Fibroblast of lung (primary cell): ENCODE results near the gene PCBP4. TPM values are rescaled to one million over a fixed set of nuclear protein-coding genes. Genes with fewer than 3 reads are reported as not detected.

Experiments used
- DNase-seq, 2 donors: peaks; one replicate each; pipeline versions ENCODE4 v3.0.0 to v3.0.0-alpha.2; 2010; ENCODE audit warnings: low read depth in 2 of 2
- H2AFZ ChIP-seq: 2 replicates; pipeline ENCODE4 v1.5.1; 2012; ENCODE audit warnings: low read length, control low read depth, inconsistent platforms
- H3K27ac ChIP-seq: 2 replicates; pipeline ENCODE4 v1.5.1; 2011; ENCODE audit warnings: low read length, control low read depth; ENCODE audit not compliant: insufficient read depth
- H3K27me3 ChIP-seq: 2 replicates; pipeline ENCODE4 v1.5.1; 2011; ENCODE audit warnings: mild to moderate bottlenecking, low read length; ENCODE audit not compliant: control insufficient read depth, insufficient read depth
- H3K36me3 ChIP-seq: 2 replicates; pipeline ENCODE4 v1.5.1; 2011; ENCODE audit warnings: low read length; ENCODE audit not compliant: control insufficient read depth, insufficient read depth
- H3K4me1 ChIP-seq: 2 replicates; pipeline ENCODE4 v1.5.1; 2011; ENCODE audit warnings: low read length; ENCODE audit not compliant: control insufficient read depth, insufficient read depth; ENCODE audit errors: extremely low read depth
- H3K4me2 ChIP-seq: 2 replicates; pipeline ENCODE4 v1.5.1; 2011; ENCODE audit warnings: low read length, control low read depth; ENCODE audit not compliant: insufficient read depth; ENCODE audit errors: extremely low read depth
- H3K4me3 ChIP-seq, 4 experiments: fragments of 200-600 bp in 1 of 4; sonication (generic) in 1 of 4; replicated peaks in 1 of 4; 2 replicates each; pipeline ENCODE4 v1.5.1; 2011 to 2016; ENCODE audit warnings: low read length in 4 of 4, low read depth in 3 of 4, mild to moderate bottlenecking in 3 of 4, control low read depth in 2 of 4, inconsistent platforms in 1 of 4, mixed read lengths in 1 of 4; ENCODE audit not compliant: insufficient read depth in 1 of 4; ENCODE audit errors: control extremely low read depth in 1 of 4
- H3K79me2 ChIP-seq: 2 replicates; pipeline ENCODE4 v1.5.1; 2012; ENCODE audit warnings: mild to moderate bottlenecking, low read length, inconsistent platforms; ENCODE audit not compliant: control insufficient read depth, insufficient read depth
- H3K9ac ChIP-seq: 2 replicates; pipeline ENCODE4 v1.5.1; 2011; ENCODE audit warnings: mild to moderate bottlenecking, low read length, control low read depth; ENCODE audit not compliant: insufficient read depth
- H3K9me3 ChIP-seq: 2 replicates; pipeline ENCODE4 v1.5.1; 2012; ENCODE audit warnings: low read depth, low read length; ENCODE audit not compliant: control insufficient read depth, insufficient read depth
- H4K20me1 ChIP-seq: 2 replicates; pipeline ENCODE4 v1.5.1; 2011; ENCODE audit warnings: low read length; ENCODE audit not compliant: control insufficient read depth, insufficient read depth; ENCODE audit errors: extremely low read depth
- EZH2 ChIP-seq: IDR thresholded peaks from 2 replicates; pipeline ENCODE4 v1.5.1; 2012; ENCODE audit warnings: low read length, control low read depth, mild to moderate bottlenecking; ENCODE audit errors: missing control alignments
- polyA plus RNA-seq, 2 donors: library from polyadenylated mRNA; depleted of rRNA in 1 of 2; stranded (reverse) in 1 of 2; unstranded in 1 of 2; fragments of >200 nt; gene quantifications; 2 replicates each; pipeline ENCODE4 v1.2.1, GENCODE V29; 2011 to 2012; ENCODE audit warnings: missing spikeins in 1 of 2
- total RNA-seq: library from RNA; depleted of rRNA; stranded (reverse); fragments of >200 nt; gene quantifications from 2 replicates; pipeline ENCODE4 v1.2.1, GENCODE V29; 2014
- TF ChIP-seq, protein P1 (sequence below), 2 donors: IDR thresholded peaks in 1 of 2; conservative IDR thresholded peaks in 1 of 2; 1 replicate in 1 of 2; 2 replicates in 1 of 2; pipeline ENCODE4 v1.5.1; 2011 to 2012; ENCODE audit warnings: low read length in 2 of 2, control low read depth in 1 of 2, inconsistent platforms in 1 of 2, low read depth in 1 of 2, mild to moderate bottlenecking in 1 of 2

PCBP4 gene
- total and polyA plus RNA-seq, 2 donors (not counting 1 experiment from before 2014, with no cell fraction given) = 40.2 to 46.2 TPM

DNA sequence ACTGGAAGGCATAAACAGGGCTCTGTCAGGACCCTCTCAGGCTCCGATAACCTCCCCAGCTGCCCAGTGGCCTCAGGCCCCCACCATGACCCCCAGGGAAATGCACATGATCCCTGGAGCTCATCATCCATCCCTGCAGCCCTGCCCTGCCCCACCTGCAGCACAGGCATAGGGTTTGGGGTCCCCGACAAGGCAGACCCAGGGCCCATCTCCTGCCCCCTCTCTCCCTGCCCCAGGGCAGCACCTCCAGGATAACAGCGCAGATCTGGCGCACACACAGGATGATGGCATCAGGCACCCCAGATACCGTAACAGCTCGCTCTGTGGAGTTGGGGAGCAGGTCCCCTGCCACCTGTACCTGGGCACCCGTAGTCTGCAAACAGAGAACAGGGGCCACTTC lies 7.6 kb downstream of the PCBP4 start:
- Histone ChIP-seq H3K4me1 (peaks cover 2% of the 10 kb centered on the region), H4K20me1 (no peaks in the 10 kb centered on the region), H3K27me3 (peaks cover 3% of the 10 kb centered on the region), H3K79me2 (peaks cover 3% of the 10 kb centered on the region), H3K9me3 (no peaks in the 10 kb centered on the region), H3K36me3 (peaks cover 12% of the 10 kb centered on the region), H3K4me2 (no peak overlapping the region), H3K27ac (no peak overlapping the region), H2AFZ (no peak overlapping the region), H3K9ac (no peak overlapping the region), H3K4me3 (no peak overlapping the region)
- no peak for DNase-seq
- no peak for TF ChIP-seq EZH2
- TF ChIP-seq, protein P1, sequence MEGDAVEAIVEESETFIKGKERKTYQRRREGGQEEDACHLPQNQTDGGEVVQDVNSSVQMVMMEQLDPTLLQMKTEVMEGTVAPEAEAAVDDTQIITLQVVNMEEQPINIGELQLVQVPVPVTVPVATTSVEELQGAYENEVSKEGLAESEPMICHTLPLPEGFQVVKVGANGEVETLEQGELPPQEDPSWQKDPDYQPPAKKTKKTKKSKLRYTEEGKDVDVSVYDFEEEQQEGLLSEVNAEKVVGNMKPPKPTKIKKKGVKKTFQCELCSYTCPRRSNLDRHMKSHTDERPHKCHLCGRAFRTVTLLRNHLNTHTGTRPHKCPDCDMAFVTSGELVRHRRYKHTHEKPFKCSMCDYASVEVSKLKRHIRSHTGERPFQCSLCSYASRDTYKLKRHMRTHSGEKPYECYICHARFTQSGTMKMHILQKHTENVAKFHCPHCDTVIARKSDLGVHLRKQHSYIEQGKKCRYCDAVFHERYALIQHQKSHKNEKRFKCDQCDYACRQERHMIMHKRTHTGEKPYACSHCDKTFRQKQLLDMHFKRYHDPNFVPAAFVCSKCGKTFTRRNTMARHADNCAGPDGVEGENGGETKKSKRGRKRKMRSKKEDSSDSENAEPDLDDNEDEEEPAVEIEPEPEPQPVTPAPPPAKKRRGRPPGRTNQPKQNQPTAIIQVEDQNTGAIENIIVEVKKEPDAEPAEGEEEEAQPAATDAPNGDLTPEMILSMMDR (conservative IDR thresholded peaks at IDR 0.05 in 1 of 2, IDR thresholded peaks at IDR 0.05 in 1 of 2; ENCODE audit: low read depth in 1 of 2, low read length in 2 of 2) = no peak

DNA sequence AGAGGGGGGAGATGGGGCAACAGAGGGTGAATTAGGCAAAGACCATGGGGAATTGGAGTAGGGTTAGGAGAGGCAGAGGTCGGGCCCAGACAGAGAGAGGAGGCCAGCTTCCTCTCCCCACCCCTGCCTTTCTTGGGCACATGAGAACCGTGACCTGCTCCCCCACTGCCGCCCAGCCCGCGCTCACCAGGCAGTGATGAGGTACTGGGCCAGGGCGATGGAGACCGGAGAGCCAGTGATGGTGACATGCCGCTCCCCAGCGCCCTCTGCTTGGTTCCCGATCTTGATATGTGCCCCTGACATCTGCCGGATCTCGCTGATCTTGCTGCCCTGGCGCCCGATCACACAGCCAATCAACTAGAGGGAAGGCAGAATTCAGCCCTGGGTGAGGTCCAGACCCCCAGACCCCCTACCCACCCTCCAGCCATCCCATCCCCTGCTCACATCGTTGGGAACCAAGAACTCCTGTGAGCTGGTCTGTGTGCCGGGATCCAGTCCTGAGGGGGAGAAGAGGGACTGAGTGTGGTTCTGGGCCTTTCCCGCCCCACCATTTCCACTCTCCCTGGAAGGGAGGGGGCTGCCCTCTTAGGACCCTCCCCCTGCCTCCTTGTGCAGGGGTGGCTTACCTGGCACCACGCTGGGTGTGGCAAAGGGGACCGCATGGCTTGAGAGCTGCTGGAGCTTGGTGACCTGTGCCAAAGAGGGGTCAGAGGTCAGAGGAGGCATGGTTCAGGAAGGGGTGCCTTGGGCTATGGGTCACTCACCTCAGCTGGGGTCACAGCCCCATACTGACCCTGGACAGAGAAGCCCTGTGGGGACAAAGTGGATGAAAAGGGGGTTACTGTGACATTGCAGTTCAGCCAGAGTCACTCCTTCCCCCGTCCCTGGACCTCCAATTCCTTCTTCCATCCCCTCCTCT lies 8.4 kb downstream of the PCBP4 start:
- Histone ChIP-seq H3K9me3 (no peaks in the 10 kb centered on the region), H3K27ac (no peak overlapping the region), H3K4me1 (peaks cover 2% of the 10 kb centered on the region), H2AFZ (no peak overlapping the region), H4K20me1 (no peaks in the 10 kb centered on the region), H3K4me3 (no peak overlapping the region), H3K27me3 (peaks cover 5% of the 10 kb centered on the region), H3K79me2 (no peaks in the 10 kb centered on the region), H3K4me2 (no peak overlapping the region), H3K36me3 (peaks cover 12% of the 10 kb centered on the region), H3K9ac (no peak overlapping the region)
- TF ChIP-seq, protein P1 (conservative IDR thresholded peaks at IDR 0.05 in 1 of 2, IDR thresholded peaks at IDR 0.05 in 1 of 2; ENCODE audit: low read depth in 1 of 2, low read length in 2 of 2) = no peak
- TF ChIP-seq EZH2 = no peak
- no peak for DNase-seq

GRCh38 chr3:51957520-51958205 lies 9.6 kb downstream of the PCBP4 start:
- Histone ChIP-seq H3K27ac (no peak overlapping the region), H3K4me3 (no peak overlapping the region), H2AFZ (no peak overlapping the region), H3K36me3 (peaks cover 11% of the 10 kb centered on the region), H3K9ac (no peak overlapping the region), H3K79me2 (no peaks in the 10 kb centered on the region), H3K27me3 (peaks cover 5% of the 10 kb centered on the region), H3K4me1 (no peaks in the 10 kb centered on the region), H3K9me3 (no peaks in the 10 kb centered on the region), H3K4me2 (no peak overlapping the region), H4K20me1 (no peaks in the 10 kb centered on the region)
- DNase-seq = no peak
- no peak for TF ChIP-seq EZH2
- TF ChIP-seq, protein P1 (conservative IDR thresholded peaks at IDR 0.05 in 1 of 2, IDR thresholded peaks at IDR 0.05 in 1 of 2; ENCODE audit: low read depth in 1 of 2, low read length in 2 of 2) = no peak
